Measurements from ENCODE around the gene HMGXB4.

HMGXB4 gene

DNA sequence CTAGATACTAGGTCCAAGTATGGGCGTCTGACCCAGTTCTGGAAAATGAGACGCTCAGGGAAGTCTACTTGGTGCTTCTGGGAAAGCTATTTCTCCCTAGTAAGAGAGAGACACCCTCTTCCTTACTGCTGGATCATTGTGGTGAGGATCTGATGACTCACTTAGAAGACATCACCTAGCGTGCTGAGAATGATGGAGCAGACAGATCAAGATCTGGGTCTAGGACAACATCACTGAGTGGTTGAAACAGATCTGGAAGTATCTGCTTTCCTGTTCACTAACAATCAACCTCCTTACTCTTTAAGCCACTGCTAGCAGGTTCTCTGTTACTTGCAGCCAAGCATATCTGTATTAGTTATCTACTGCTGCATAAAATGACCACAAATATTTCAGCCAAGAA lies 38.3 kb upstream of the HMGXB4 start:
- no peak for TF ChIP-seq EZH2 (IDR thresholded peaks at IDR 0.05; ENCODE audit: borderline replicate concordance, low read length)
- TF ChIP-seq, protein P1, sequence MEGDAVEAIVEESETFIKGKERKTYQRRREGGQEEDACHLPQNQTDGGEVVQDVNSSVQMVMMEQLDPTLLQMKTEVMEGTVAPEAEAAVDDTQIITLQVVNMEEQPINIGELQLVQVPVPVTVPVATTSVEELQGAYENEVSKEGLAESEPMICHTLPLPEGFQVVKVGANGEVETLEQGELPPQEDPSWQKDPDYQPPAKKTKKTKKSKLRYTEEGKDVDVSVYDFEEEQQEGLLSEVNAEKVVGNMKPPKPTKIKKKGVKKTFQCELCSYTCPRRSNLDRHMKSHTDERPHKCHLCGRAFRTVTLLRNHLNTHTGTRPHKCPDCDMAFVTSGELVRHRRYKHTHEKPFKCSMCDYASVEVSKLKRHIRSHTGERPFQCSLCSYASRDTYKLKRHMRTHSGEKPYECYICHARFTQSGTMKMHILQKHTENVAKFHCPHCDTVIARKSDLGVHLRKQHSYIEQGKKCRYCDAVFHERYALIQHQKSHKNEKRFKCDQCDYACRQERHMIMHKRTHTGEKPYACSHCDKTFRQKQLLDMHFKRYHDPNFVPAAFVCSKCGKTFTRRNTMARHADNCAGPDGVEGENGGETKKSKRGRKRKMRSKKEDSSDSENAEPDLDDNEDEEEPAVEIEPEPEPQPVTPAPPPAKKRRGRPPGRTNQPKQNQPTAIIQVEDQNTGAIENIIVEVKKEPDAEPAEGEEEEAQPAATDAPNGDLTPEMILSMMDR (IDR thresholded peaks at IDR 0.05; ENCODE audit: low read length) = no peak
- Histone ChIP-seq H3K79me2 (ENCODE audit: insufficient read depth, low read length) (peaks cover 5% of the 10 kb centered on the region; the same call in 1 of the 2 replicates), H3K27ac (ENCODE audit: low read depth, low read length, poor library complexity, severe bottlenecking) (no peak overlapping the region), H3K9me2 (ENCODE audit: low read depth, low read length) (no peaks in the 10 kb centered on the region), H3K9ac (ENCODE audit: low read length) (no peak overlapping the region), H3K4me2 (ENCODE audit: low read length) (no peak overlapping the region), H3K36me3 (ENCODE audit: insufficient read depth, low read length) (peaks cover 75% of the 10 kb centered on the region), H3K27me3 (ENCODE audit: insufficient read depth, low read length) (no peaks in the 10 kb centered on the region), H3K9me3 (ENCODE audit: low read length) (no peaks in the 10 kb centered on the region; the same call in 1 of the 2 replicates), H3K4me3 (ENCODE audit: low read depth, low read length, poor library complexity, severe bottlenecking) (no peak overlapping the region), H3K4me1 (ENCODE audit: insufficient read depth, low read length, severe bottlenecking) (no peaks in the 10 kb centered on the region), H3F3A (ENCODE audit: insufficient read depth, low read length) (no peaks in the 10 kb centered on the region), H2AFZ (ENCODE audit: low read length) (no peak overlapping the region), H4K20me1 (ENCODE audit: insufficient read depth, low read length) (no peaks in the 10 kb centered on the region)

GRCh38 chr22:35220221-35220620 lies 37.1 kb upstream of the HMGXB4 start:
- H3K79me2 ChIP-seq (ENCODE audit: insufficient read depth, low read length) = peaks cover 10% of the 10 kb centered on the region
- H2AFZ ChIP-seq (ENCODE audit: low read length) = no peak overlapping the region
- no peaks in the 10 kb centered on the region; the same call in 1 of the 2 replicates for H3K9me3 ChIP-seq (ENCODE audit: low read length)
- no peaks in the 10 kb centered on the region for H4K20me1 ChIP-seq (ENCODE audit: insufficient read depth, low read length)
- H3K27me3 ChIP-seq (ENCODE audit: insufficient read depth, low read length) = no peaks in the 10 kb centered on the region
- H3K4me3 ChIP-seq (ENCODE audit: low read depth, low read length, poor library complexity, severe bottlenecking) = no peak overlapping the region
- H3K36me3 ChIP-seq (ENCODE audit: insufficient read depth, low read length) = peaks cover 72% of the 10 kb centered on the region
- H3K4me2 ChIP-seq (ENCODE audit: low read length) = no peak overlapping the region
- no peaks in the 10 kb centered on the region for H3K9me2 ChIP-seq (ENCODE audit: low read depth, low read length)
- no peak overlapping the region for H3K9ac ChIP-seq (ENCODE audit: low read length)
- no peaks in the 10 kb centered on the region for H3K4me1 ChIP-seq (ENCODE audit: insufficient read depth, low read length, severe bottlenecking)
- TF ChIP-seq EZH2 (IDR thresholded peaks at IDR 0.05; ENCODE audit: borderline replicate concordance, low read length) = no peak
- TF ChIP-seq, protein P1 (IDR thresholded peaks at IDR 0.05; ENCODE audit: low read length) = no peak
- H3K27ac ChIP-seq (ENCODE audit: low read depth, low read length, poor library complexity, severe bottlenecking) = no peak overlapping the region
- no peaks in the 10 kb centered on the region for H3F3A ChIP-seq (ENCODE audit: insufficient read depth, low read length)

DNA sequence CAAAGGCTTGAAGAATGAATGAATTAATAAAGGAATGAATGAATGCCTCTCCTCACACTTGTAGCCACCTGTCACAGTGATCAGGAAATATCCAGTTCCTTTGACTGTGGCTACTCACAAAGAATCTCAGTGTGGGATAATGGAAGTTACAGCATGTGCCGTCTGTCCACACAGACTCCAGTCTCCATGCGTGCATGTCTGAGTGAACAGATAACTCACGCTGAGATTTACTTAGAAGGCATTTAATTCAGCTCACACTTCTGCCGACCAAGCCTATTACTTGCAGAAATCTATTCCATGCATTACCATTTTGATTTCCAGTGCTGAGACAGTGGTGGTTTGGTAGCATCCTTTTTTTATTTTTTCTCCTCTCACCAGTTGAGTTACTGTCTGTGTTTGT lies 32.3 kb upstream of the HMGXB4 start:
- Histone ChIP-seq H4K20me1 (ENCODE audit: insufficient read depth, low read length) (no peaks in the 10 kb centered on the region), H3K4me3 (ENCODE audit: low read depth, low read length, poor library complexity, severe bottlenecking) (no peak overlapping the region), H3K9ac (ENCODE audit: low read length) (no peak overlapping the region), H3K27me3 (ENCODE audit: insufficient read depth, low read length) (no peaks in the 10 kb centered on the region), H3K27ac (ENCODE audit: low read depth, low read length, poor library complexity, severe bottlenecking) (no peak overlapping the region), H3K9me2 (ENCODE audit: low read depth, low read length) (no peaks in the 10 kb centered on the region), H3K36me3 (ENCODE audit: insufficient read depth, low read length) (peaks cover 65% of the 10 kb centered on the region), H3K9me3 (ENCODE audit: low read length) (no peaks in the 10 kb centered on the region), H3F3A (ENCODE audit: insufficient read depth, low read length) (no peaks in the 10 kb centered on the region), H2AFZ (ENCODE audit: low read length) (no peak overlapping the region), H3K4me1 (ENCODE audit: insufficient read depth, low read length, severe bottlenecking) (peaks cover 28% of the 10 kb centered on the region), H3K79me2 (ENCODE audit: insufficient read depth, low read length) (peaks cover 26% of the 10 kb centered on the region), H3K4me2 (ENCODE audit: low read length) (no peak overlapping the region)
- TF ChIP-seq, protein P1 (IDR thresholded peaks at IDR 0.05; ENCODE audit: low read length) = no peak
- TF ChIP-seq EZH2 (IDR thresholded peaks at IDR 0.05; ENCODE audit: borderline replicate concordance, low read length) = no peak

Data from OCI-LY1 (cell line).